Left renal cortex interstitium (tissue), 4 donors: ENCODE measurements around the gene CSNK1A1L. TPM values are rescaled to one million over a fixed set of nuclear protein-coding genes. Genes with fewer than 3 reads are reported as not detected.

ENCODE experiments used
- DNase-seq, 4 donors: peaks; one replicate each; pipeline ENCODE4 v3.0.0-alpha.2; 2013; ENCODE audit warnings: low read depth in 4 of 4, low spot score in 2 of 4, missing footprints in 1 of 4
- polyA plus RNA-seq, 4 donors: library from polyadenylated mRNA; unstranded; fragments of 120-200 nt; gene quantifications; one replicate each; pipeline ENCODE4 v1.2.1, GENCODE V29; 2013; ENCODE audit not compliant: insufficient read length in 4 of 4

CSNK1A1L gene
- polyA plus RNA-seq, result under 1 TPM in 3 of 4 donors, not detected in 1; 0.18 to 0.23 (median 0.22) TPM

DNA sequence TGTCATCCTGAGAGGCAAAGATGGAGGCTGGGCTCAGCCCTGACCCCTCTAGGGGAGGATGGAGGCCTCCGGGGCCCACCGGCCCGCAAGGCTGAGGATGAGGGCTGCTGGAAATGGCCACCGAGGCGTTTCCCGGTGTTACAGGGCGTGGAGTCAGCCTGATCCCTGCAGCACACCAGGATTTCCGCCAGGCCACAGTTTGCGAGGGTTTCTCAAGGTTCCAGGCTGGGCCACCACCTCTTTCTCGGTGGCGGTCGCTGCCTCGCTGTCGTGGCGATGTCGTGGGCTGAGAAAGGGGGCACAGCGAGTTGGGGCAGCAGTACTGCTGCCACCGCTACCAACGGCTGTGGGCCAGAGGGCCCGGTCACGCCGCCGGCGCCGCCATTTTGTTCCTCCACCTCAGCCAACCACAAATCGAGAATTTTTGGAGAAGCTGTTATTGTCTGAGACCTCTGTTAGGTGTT is at the start of gene CSNK1A1L:
Gene CSNK1A1L (minus strand): TSS at position 414 of the 464 bp plus-strand sequence. CDS start 408 bp downstream, at position 6.
- no peak for DNase-seq

DNA sequence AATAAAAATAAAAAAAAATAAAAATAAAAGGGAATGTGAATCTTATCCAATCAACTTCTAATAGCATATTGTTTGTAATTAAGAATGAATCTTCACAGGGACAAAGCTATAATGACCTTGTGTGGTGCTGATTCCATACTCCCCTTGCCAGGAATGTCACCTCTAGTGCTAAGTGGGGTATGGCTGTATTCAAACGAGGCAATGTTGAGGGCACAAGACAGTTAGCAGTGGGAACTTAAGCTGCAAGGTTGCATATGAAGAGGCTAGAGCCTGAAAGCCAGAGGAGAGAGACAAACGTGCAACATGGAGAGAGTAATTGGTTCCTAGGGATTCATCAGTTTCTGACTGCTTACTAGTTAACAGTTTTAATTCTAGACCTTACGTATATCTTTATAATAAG is 43.9 kb upstream of the CSNK1A1L start:
- no peak for DNase-seq

DNA sequence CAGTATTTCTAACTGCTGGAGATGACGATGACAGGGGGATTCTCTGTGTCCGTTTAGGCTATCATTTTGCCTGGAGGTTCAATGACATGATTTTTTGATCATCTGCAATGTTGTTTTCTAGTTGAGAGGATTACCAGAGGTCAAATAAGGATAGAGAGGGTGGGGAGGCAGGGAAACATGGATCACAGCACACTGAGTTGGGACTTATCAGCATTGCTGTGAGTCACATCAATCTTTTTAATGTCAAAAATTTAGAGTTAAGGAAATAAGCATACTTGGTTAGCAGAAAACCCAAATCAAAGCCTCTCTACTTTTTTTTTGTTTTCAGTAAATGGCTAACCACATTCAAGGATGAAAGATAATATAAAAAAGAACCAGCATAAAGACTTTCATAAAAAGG is 43.0 kb upstream of the CSNK1A1L start:
- DNase-seq, result no peak

DNA sequence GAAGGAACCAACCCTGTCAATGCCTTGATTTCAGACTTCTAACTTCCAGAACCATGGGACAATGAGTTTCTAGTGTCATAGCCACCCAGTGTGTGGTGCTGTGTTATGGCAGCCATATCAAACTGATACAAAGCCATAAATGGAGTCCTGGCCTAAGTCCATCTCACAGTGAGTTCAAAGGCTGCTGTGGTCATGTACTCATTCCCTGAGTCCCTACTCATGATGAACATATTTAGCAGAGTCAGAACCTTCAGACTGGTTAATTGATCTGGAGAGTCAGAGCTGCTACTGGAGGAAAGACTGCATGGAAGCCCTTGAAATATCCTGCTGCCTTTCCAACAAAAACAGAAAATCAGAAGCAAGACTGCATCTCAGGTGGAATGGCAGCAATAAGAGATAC is 39.2 kb upstream of the CSNK1A1L start:
- no peak for DNase-seq

DNA sequence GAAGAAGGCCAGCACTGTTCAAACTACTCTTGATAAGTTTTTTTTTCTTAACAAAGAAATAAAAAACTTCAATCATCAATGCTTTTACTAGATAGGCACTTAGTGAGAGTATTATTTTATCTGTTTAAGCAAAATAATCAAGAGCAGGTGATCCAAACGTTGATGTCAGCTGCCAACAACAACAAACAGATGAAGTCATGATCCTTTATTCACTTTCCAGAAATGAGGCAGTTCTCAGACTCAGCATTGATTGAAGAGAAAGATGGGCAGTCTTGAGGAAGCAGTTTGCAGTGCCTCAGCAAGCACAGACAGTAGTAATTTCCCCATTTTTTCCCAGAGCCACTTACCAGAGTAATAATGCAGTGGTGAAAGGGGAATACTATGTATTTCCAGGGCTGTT is 38.4 kb upstream of the CSNK1A1L start:
- no peak for DNase-seq

DNA sequence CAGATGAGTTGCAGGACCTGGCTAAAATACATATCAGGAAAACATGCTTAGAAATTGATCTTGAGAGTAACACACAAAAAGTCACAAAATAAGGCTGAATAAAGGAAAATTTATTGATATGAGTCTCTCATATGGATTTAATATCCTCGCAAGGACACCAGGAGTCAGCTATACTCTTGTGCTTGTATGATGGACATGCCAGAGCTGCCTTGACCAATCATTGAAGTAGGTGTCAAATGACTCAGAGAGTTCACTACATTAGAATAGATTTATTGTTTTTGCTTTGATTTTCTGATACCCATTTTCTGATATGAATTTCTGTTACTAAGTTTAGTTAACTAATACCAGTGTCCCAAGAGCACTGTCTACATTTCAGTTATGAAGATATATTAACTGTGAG is 37.4 kb upstream of the CSNK1A1L start:
- DNase-seq, result no peak

DNA sequence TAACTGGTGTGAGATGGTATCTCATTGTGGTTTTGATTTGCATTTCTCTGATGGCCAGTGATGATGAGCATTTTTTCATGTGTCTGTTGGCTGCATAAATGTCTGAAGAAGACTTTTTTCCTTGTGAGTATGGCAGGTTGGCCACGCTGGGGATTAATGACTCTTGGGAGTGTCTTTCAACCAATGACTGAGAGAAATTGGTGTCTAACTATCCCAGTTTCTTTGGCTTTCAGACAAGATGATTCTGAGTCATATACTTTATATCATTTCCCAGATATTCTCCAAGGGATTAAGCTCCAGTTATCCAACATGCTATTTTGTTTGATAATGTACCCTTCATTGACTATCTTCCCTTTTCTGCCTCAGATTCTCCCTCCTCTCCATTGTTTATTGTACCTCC is 35.5 kb upstream of the CSNK1A1L start:
- no peak for DNase-seq

DNA sequence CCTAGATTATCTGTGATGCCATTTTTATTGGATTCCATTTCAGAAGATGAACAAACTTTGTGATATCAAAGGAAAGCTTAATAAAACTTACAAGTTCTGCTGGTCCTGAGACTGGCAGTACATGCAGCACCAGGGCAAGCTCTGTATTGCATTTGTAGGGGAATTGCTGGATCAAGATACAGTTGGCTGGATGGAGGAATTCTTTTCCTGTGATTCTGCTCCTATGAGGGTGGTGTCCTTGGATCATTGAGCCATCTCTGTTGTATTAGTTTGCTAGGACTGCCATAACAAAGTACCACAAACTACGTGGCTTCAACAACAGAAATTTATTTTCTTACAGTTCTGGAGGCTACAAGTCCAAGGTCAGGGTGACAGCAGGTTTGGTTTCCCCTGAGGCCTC is 33.9 kb upstream of the CSNK1A1L start:
- DNase-seq, result no peak

DNA sequence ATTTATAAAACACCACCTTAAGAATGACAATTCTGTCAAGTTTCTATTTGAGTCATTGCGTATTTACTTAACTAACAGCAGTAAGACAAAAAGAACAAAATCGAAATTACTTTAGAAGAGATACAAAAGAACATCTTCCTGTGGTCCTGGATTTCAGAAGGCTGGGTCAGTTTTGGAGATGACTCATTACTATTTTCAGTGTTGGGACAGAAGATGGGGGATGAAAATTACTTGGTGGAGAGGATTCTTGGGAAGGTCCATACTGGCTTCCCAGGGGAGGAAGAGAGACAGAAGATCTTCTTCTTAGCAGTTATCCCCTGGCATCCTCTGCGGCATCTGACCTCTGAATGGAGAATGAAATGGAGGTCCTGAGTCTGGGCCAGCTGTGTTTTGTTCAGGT is 33.5 kb upstream of the CSNK1A1L start:
- DNase-seq, result no peak

DNA sequence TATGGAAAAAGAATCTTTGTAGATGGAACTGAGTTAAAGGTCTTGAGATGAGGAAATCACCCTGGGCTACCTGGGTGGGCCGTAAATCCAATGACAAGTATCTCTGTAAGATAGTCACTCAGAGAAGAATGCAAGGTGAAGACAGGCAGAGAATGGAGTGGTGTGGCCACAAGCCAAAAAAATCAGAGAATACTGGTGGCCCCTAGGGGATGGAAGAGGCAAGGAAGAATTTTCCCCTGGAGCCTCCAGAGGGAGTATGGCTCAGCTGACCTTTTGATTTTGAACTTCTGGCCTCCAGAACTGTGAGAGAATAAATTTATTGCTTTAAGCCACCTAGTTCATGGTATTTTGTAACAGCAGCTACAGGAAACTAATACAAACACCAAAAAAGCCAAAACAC is 32.7 kb upstream of the CSNK1A1L start:
- DNase-seq, result no peak

DNA sequence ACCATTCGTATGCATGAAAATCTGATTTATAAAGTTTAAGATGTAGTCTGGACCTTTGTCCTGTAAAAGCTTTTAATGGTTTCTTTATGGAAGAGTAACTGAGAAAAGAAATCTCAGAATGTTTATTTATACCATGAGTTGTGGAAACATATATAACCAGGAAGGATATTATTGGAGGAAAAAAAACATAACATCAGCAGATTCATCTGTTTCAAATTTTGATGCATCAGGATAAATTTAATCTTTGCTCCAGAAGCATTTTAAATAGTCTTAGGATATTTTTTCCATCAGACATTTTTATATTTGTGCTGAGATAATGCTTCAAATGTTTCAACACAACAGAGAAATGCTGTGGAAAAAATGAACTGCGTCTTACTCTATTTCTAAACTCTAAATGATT is 31.2 kb upstream of the CSNK1A1L start:
- no peak for DNase-seq

DNA sequence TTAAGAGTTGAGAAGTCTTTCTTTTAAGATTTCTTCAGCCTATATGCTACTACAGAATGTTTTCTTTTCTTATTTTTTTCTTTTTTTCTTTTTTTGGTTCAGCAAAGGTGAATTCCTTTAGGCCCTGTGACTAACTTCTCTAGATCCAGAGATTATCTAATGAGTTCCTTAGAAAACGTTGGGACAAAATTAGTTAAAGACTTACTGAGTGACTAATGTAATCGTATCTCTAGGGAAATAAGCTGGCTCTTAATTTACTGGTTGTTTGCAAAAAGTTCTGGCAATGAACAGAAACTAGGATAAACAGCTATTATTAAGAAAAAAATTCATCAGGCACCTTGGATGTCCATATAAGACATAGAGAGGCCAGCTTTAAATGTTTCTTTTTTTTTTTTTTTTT is 30.7 kb upstream of the CSNK1A1L start:
- no peak for DNase-seq

DNA sequence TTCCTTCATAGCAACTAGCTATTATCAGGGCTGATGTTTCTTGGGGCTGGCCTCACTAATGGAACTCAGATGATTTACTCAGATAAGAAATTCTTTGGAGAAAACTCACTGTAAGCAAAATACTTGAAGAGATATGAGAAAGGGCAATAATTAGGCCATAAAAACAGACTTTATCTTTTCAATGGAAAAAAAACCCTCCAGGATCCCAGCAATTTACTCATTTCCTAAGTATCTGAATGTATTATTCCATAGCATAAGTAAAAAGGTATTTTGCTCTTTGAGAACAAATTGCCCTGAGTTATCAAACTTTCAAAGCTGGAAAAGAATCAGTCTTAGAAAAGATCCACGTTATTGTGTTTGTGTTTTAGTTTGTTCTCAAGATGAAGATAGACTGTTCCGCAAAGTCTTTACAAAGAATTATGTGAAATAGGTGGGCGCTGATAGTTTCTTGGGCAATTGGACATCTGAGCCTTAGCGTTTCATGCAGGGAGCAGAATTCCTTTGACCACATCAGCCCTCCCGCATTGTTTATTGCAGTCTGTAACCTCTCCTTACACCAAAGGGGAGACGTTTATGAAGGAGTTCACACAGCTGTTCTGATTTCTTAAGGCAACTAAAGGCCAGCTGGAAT is 29.1 kb upstream of the CSNK1A1L start:
- DNase-seq, result peak; percentile 71 to 87 (median 80)

DNA sequence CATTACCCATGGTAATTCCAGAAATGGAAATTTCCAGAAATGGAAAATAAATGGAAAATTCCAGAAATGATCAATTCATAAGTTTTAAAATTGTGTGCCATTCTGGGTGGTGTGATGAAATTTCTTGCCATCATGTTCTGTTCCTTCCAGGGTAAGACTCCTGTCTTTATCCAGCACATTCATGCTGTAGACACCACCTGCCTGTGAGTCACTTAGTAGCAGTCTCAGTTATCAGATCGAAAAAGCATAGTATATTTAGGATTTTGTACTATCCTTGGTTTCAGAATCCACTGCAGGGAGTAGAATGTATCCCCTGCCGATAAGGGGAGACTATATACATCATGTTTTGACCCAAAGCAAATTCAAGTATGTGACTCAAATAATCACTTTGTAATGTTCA is 26.7 kb upstream of the CSNK1A1L start:
- no peak for DNase-seq

DNA sequence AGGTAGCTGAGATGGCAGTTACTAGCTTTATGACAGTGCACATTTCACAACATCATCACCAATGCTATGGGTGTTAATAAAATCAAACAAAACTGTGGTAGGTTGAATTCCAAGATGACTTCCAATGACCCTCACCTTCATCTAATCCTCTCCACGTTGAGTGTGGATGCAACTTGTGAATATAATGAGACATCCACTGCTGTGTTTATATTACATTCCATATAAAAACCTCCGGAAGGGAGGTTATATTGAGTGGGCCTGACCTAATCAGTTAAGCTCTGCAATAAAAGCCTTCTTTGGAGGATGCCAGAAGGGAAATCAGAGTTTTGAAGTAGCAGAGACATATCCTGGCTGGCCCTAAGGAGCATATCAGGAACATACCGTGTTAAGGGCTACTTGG is 25.6 kb upstream of the CSNK1A1L start:
- DNase-seq, result no peak

DNA sequence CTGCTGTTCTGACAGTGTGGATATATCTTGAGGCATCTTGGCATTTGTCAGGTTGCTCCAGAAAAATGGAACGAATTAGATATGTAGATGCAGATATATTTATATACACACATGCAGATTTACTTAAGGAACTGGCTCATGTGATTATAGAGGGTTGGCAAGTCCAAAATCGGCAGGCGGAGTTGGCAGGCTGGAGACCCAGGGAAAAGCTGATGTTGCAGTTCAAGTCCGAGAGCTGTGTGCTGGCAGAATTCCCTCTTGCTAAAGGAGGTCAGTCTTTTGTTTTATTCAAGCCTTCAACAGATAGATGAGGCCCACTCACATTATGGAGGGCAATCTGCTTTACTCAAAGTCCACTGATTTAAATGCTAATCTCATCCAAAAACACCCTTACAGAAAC is 24.4 kb upstream of the CSNK1A1L start:
- DNase-seq, result no peak

DNA sequence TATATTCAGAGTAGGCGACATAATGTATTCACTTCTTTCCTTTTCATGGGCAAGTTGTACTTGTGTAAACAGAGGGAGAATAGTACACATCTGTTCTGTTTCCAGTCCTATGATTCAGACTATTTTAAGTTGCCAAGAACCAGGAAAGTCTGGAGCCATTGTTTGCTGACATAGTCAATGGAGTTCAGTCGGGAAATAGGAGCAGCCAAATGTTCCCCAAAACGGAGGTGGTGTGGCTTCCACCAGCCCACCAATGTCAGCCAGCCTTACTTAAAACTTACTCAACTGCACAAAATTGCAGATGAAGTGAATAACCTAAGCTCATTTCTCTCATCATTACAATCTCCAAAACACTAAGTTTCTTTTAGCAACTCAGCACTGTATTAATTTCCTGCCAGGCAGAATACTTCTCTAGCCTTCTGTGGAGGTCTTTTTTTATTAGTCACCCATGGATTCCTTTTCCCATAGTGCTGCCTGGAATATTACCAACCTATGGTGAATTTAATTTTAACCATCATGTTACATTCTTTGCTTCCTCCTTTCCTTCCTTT is 22.3 kb upstream of the CSNK1A1L start:
- DNase-seq, result no peak

DNA sequence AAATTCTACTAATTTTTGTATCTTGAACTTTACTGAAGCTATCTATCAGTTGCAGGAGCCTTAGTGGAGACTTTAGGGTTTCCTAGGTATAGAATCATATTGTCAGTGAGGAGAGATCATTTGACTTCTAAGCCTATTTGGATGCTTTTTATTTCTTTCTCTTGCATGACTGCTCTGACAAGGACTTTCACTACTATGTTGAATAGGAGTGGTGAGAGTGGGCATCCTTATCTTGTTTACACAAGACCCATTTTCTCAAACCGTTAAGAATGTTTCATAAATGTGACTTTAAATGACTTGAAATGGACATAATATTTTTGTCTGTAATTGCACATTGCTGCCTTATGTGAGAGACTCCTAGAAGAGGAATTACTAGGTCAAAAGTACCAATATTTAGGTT is 17.9 kb upstream of the CSNK1A1L start:
- DNase-seq, result no peak

DNA sequence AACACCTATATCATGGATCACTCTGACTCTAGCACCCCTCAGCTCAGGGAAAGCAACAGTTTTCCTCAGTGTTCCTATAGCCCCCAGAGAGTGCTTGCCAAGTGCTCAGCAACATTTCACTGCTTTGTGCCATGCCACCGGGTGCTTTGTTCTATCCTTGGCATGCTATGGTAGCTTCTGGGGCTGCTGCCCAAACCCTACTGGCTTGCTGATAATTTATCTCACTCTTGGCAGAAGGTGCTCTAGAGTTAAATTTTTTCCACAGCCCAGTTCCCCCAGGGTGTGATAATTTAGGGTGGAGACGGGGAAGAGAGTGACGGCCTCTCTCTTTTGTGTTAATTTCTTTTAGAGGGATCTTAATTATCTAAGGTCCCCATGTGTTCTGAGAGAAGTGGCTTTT is 12.6 kb upstream of the CSNK1A1L start:
- DNase-seq, result no peak

DNA sequence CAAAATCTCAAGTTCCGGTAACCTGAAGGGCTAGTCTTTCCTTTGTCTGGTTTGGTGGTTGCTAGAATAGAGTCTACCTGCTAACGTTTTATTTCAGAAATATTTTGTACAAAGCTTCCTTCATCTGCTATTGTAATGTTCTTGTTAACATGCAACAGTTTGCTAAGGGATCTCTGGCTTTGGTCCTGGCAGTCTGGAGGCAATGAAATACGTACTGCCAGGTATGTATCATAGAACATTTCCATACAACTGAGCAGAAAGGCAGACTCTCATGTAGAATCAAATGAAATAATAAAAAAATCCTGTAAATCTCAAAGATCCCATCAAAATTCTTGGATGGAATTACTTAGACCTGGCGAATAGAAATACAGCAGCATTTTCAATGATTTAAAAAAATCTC is 8.8 kb upstream of the CSNK1A1L start:
- DNase-seq, result no peak

DNA sequence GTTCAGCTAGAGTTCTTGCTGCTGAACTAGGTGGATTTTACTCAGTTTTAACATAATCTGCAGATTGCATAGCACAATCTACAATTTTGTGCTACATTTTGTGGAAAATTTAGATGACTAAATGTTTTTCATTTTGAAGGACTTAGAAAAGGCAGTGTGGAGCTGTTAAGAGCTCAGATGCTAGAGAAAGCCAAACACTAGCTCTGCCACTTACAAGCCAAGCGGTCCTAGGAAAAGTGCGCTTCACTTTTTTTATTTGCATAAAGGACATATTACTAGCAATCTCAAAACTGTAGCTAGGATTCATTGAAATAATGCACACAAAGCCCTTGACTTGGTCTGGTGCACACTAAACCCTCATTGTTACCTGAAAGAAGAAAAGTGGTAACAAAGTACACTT is 8.1 kb upstream of the CSNK1A1L start:
- DNase-seq, result no peak

DNA sequence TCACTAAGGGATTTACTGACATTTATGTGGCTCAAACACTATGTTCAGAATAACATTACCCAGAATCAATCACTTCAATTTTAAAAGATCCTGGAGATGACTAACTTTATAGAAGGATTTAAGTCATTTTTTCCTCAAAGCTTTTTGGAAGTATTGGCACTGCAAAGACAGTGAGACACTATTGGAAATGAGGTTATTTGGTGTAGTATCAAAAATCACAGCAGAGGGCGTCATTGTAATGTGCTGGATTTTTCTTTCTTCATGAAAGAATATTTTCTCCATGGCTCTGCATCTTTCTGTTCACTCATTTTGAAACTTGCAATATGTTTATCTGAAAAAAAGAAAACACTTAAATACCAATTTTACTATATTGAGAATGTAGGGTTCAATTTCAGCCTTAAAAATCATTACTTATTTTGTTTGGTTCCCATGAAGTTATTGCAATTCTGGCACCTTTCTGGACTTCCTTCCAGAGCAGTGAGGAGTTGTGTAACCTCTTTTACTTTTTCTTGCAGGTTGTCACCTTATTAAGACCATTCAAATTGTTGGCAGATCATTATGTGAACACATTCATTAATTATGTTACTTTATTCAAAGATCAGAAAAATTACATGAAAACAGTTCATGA is 3.7 kb upstream of the CSNK1A1L start:
- DNase-seq, result peak in 2 of 4 donors; percentile 22 to 38
